H9 (cell line): Measurements from ENCODE around the gene RPRD2. TPM values are rescaled to one million over a fixed set of nuclear protein-coding genes. Genes with fewer than 3 reads are reported as not detected.

Source experiments
- DNase-seq: peaks from one replicate; pipeline ENCODE4 v3.0.0-alpha.2; 2017
- H2AFZ ChIP-seq: one replicate; pipeline ENCODE4 v1.6.1; 2013; ENCODE audit warnings: mild to moderate bottlenecking, low read length, control low read depth, moderate library complexity
- H2AK5ac ChIP-seq: 2 replicates; pipeline ENCODE4 v1.6.1; 2013; ENCODE audit warnings: low read length, control low read depth, mixed read lengths; ENCODE audit not compliant: insufficient read length
- H2BK120ac ChIP-seq: one replicate; pipeline ENCODE4 v1.6.1; 2013; ENCODE audit warnings: low read depth, mild to moderate bottlenecking, low read length, control low read depth, inconsistent platforms; ENCODE audit not compliant: poor library complexity, severe bottlenecking
- H2BK12ac ChIP-seq: 2 replicates; pipeline ENCODE4 v1.6.1; 2013; ENCODE audit warnings: low read length, control low read depth, mixed read lengths, low read depth; ENCODE audit not compliant: insufficient read length
- H2BK15ac ChIP-seq: 2 replicates; pipeline ENCODE4 v1.6.1; 2013; ENCODE audit warnings: low read depth, low read length, control low read depth
- H2BK20ac ChIP-seq: one replicate; pipeline ENCODE4 v1.6.1; 2013; ENCODE audit warnings: low read depth, mild to moderate bottlenecking, low read length, control low read depth, inconsistent platforms; ENCODE audit not compliant: poor library complexity, severe bottlenecking
- H2BK5ac ChIP-seq: 2 replicates; pipeline ENCODE4 v1.6.1; 2013; ENCODE audit warnings: low read length, control low read depth, mixed read lengths; ENCODE audit not compliant: insufficient read length
- H3K14ac ChIP-seq: 2 replicates; pipeline ENCODE4 v1.6.1; 2013; ENCODE audit warnings: low read length, control low read depth; ENCODE audit not compliant: insufficient read depth
- H3K18ac ChIP-seq: 2 replicates; pipeline ENCODE4 v1.6.1; 2013; ENCODE audit warnings: low read depth, mild to moderate bottlenecking, mixed read lengths, low read length, control low read depth; ENCODE audit not compliant: insufficient read length
- H3K23ac ChIP-seq: 2 replicates; pipeline ENCODE4 v1.6.1; 2013; ENCODE audit warnings: low read length, control low read depth, mixed read lengths, low read depth; ENCODE audit not compliant: insufficient read length
- H3K23me2 ChIP-seq: 2 replicates; pipeline ENCODE4 v1.6.1; 2013; ENCODE audit warnings: low read depth, mild to moderate bottlenecking, mixed read lengths, low read length, control low read depth; ENCODE audit not compliant: insufficient read length, poor library complexity, severe bottlenecking
- H3K27ac ChIP-seq: 2 replicates; pipeline ENCODE4 v1.5.1; 2013; ENCODE audit warnings: low read length, control low read depth, mixed read lengths, low read depth; ENCODE audit not compliant: insufficient read length
- H3K27me3 ChIP-seq: 2 replicates; pipeline ENCODE4 v1.6.1; 2013; ENCODE audit warnings: low read length, control low read depth, inconsistent platforms; ENCODE audit not compliant: insufficient read depth
- H3K4ac ChIP-seq: 2 replicates; pipeline ENCODE4 v1.6.1; 2013; ENCODE audit warnings: low read depth, mild to moderate bottlenecking, control low read depth, inconsistent platforms, low read length, moderate library complexity
- H3K4me1 ChIP-seq: 2 replicates; pipeline ENCODE4 v1.6.1; 2013; ENCODE audit warnings: low read length, control low read depth, inconsistent platforms; ENCODE audit not compliant: insufficient read depth
- H3K4me2 ChIP-seq: 2 replicates; pipeline ENCODE4 v1.6.1; 2013; ENCODE audit warnings: low read length, control low read depth, mixed read lengths; ENCODE audit not compliant: insufficient read length, insufficient read depth
- H3K56ac ChIP-seq: 2 replicates; pipeline ENCODE4 v1.6.1; 2013; ENCODE audit warnings: low read depth, mild to moderate bottlenecking, mixed read lengths, low read length, control low read depth; ENCODE audit not compliant: insufficient read length
- H3K79me1 ChIP-seq: 2 replicates; pipeline ENCODE4 v1.6.1; 2013; ENCODE audit warnings: low read depth, mild to moderate bottlenecking, moderate library complexity, low read length, control low read depth, inconsistent platforms; ENCODE audit not compliant: insufficient read depth, poor library complexity, severe bottlenecking
- H3K79me2 ChIP-seq: 2 replicates; pipeline ENCODE4 v1.6.1; 2013; ENCODE audit warnings: low read length, control low read depth, inconsistent platforms; ENCODE audit not compliant: insufficient read depth
- H3K9ac ChIP-seq: 2 replicates; pipeline ENCODE4 v1.6.1; 2013; ENCODE audit warnings: low read length, control low read depth, mixed read lengths; ENCODE audit not compliant: insufficient read length; ENCODE audit errors: extremely low read depth
- H3K9me3 ChIP-seq: one replicate; pipeline ENCODE4 v1.6.1; 2013; ENCODE audit warnings: low read depth, low read length, inconsistent platforms; ENCODE audit not compliant: control insufficient read depth
- H3T11ph ChIP-seq: one replicate; pipeline ENCODE4 v1.6.1; 2013; ENCODE audit warnings: mild to moderate bottlenecking, low read length, control low read depth, inconsistent platforms
- H4K20me1 ChIP-seq: one replicate; pipeline ENCODE4 v1.6.1; 2013; ENCODE audit not compliant: control insufficient read depth, insufficient read length, insufficient read depth
- H4K5ac ChIP-seq: 2 replicates; pipeline ENCODE4 v1.6.1; 2013; ENCODE audit warnings: low read depth, mild to moderate bottlenecking, mixed read lengths, low read length, control low read depth; ENCODE audit not compliant: insufficient read length
- H4K8ac ChIP-seq: replicated peaks from 2 replicates; pipeline ENCODE4 v1.6.1; 2013; ENCODE audit warnings: low read length, control low read depth, mixed read lengths, low read depth; ENCODE audit not compliant: insufficient read length
- H4K91ac ChIP-seq: 2 replicates; pipeline ENCODE4 v1.6.1; 2013; ENCODE audit warnings: low read depth, mild to moderate bottlenecking, moderate library complexity, mixed read lengths, low read length, control low read depth; ENCODE audit not compliant: insufficient read length
- H3K27ac Mint-ChIP-seq, 3 experiments: 2 replicates in 2 of 3; 3 replicates in 1 of 3; pipeline ENCODE4 v1.8.0; 2020 to 2021; ENCODE audit warnings: mixed read lengths in 3 of 3, mild to moderate bottlenecking in 1 of 3, moderate library complexity in 1 of 3
- H3K27me3 Mint-ChIP-seq: 2 replicates; pipeline ENCODE4 v1.8.0; 2021; ENCODE audit warnings: low read depth, mild to moderate bottlenecking, moderate library complexity, mixed read lengths
- H3K36me3 Mint-ChIP-seq, 3 experiments: 2 replicates in 2 of 3; 3 replicates in 1 of 3; pipeline ENCODE4 v1.8.0; 2020 to 2021; ENCODE audit warnings: low read depth in 3 of 3, mixed read lengths in 3 of 3; ENCODE audit not compliant: insufficient read depth in 1 of 3
- H3K4me1 Mint-ChIP-seq, 2 experiments: 2 replicates each; pipeline ENCODE4 v1.8.0; 2020; ENCODE audit warnings: mixed read lengths in 2 of 2
- H3K4me3 Mint-ChIP-seq, 2 experiments: 2 replicates in 1 of 2; 3 replicates in 1 of 2; pipeline ENCODE4 v1.8.0; 2020 to 2021; ENCODE audit warnings: mild to moderate bottlenecking in 2 of 2, mixed read lengths in 2 of 2, moderate library complexity in 1 of 2
- H3K9me3 Mint-ChIP-seq, 2 experiments: 2 replicates in 1 of 2; 3 replicates in 1 of 2; pipeline ENCODE4 v1.8.0; 2020; ENCODE audit warnings: mild to moderate bottlenecking in 2 of 2, mixed read lengths in 2 of 2, moderate library complexity in 1 of 2
- WGBS: extraction: QIAGEN DNeasy Blood & Tissue Kit; methylation state at CpG from one replicate; pipeline ENCODE4 v1.1.7; 2013; ENCODE audit warnings: missing lambda C conversion rate, low lambda C conversion rate, mixed read lengths; ENCODE audit not compliant: insufficient read length; ENCODE audit errors: extremely low coverage; 5-methylcytosine and 5-hydroxymethylcytosine counted together
- total RNA-seq: library from RNA; stranded (reverse); gene quantifications from 2 replicates; pipeline ENCODE4 v1.2.1, GENCODE V29; 2021
- TF ChIP-seq, protein P1 (sequence below): fragments of 200-600 bp; sonication (generic); conservative IDR thresholded peaks from 3 replicates; pipeline ENCODE4 v1.8.0; 2021; ENCODE audit warnings: antibody characterized with exemption, mild to moderate bottlenecking

The RPRD2 gene
- total RNA-seq, 1 experiment from 2014 or later, result 39.0 TPM

DNA sequence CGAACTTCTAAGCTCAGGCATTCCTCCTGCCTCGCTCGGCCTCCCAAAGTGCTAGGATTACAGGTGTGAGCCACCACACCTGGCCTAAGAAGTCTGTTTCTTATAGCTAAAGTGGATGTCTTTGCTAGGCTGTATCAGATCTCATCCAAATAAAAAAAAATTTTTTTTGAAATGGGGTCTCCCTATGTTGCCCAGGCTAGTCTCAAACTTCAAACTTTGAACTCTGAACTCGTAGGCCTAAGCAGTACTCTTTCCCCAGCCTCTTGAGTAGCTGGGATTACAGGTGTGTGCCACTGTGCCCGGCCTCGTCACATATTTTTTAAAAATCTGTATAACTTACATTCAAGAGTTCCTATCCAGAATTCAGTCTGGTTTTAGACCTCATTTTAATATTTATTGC is 40.5 kb downstream of the RPRD2 start:
- Histone ChIP-seq H4K5ac (no peak overlapping the region), H2BK20ac (no peak overlapping the region), H3K9ac (no peak overlapping the region), H2AK5ac (no peak overlapping the region), H4K91ac (no peak overlapping the region), H3K23me2 (no peaks in the 10 kb centered on the region), H3K27me3 (no peaks in the 10 kb centered on the region), H3K23ac (no peak overlapping the region), H3K79me2 (peaks cover 13% of the 10 kb centered on the region; the same call in 1 of the 2 replicates), H2BK12ac (no peak overlapping the region), H4K20me1 (no peaks in the 10 kb centered on the region), H2BK15ac (no peak overlapping the region), H2BK5ac (no peak overlapping the region), H3K4me1 (no peaks in the 10 kb centered on the region), H3K9me3 (no peaks in the 10 kb centered on the region), H2BK120ac (no peak overlapping the region), H3K56ac (no peak overlapping the region), H3K27ac (no peak overlapping the region), H3T11ph (no peak overlapping the region), H3K4me2 (no peak overlapping the region), H4K8ac (no peak overlapping the region), H3K18ac (no peak overlapping the region), H2AFZ (no peak overlapping the region), H3K4ac (no peak overlapping the region), H3K79me1 (peaks cover 16% of the 10 kb centered on the region), H3K14ac (no peak overlapping the region)
- no CpG with 5 or more reads among the region's 6 CpGs for WGBS
- Mint-ChIP-seq H3K36me3 (peaks cover 7 to 13% (median 7%) of the 10 kb centered on the region in 3 experiments), H3K4me1 (peaks cover 30 to 38% of the 10 kb centered on the region in 2 experiments), H3K4me3 (no peak overlapping the region), H3K27ac (no peak overlapping the region), H3K9me3 (peaks cover 7 to 8% of the 10 kb centered on the region in 2 experiments), H3K27me3 (no peaks in the 10 kb centered on the region)
- DNase-seq, result no peak
- TF ChIP-seq, protein P1, sequence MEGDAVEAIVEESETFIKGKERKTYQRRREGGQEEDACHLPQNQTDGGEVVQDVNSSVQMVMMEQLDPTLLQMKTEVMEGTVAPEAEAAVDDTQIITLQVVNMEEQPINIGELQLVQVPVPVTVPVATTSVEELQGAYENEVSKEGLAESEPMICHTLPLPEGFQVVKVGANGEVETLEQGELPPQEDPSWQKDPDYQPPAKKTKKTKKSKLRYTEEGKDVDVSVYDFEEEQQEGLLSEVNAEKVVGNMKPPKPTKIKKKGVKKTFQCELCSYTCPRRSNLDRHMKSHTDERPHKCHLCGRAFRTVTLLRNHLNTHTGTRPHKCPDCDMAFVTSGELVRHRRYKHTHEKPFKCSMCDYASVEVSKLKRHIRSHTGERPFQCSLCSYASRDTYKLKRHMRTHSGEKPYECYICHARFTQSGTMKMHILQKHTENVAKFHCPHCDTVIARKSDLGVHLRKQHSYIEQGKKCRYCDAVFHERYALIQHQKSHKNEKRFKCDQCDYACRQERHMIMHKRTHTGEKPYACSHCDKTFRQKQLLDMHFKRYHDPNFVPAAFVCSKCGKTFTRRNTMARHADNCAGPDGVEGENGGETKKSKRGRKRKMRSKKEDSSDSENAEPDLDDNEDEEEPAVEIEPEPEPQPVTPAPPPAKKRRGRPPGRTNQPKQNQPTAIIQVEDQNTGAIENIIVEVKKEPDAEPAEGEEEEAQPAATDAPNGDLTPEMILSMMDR, result no peak
